Cardiac fibroblast (primary cell): ENCODE data around the gene ARL13B.

Experiments used
- DNase-seq, 2 donors: peaks; one replicate each; pipeline versions ENCODE4 v3.0.0 to v3.0.0-alpha.2; 2010; ENCODE audit warnings: low read depth in 2 of 2
- H3K4me3 ChIP-seq, 2 donors: replicated peaks in 1 of 2; 1 replicate in 1 of 2; 2 replicates in 1 of 2; pipeline ENCODE4 v1.5.1; 2011; ENCODE audit warnings: low read depth in 2 of 2, low read length in 2 of 2, mild to moderate bottlenecking in 2 of 2, moderate library complexity in 1 of 2
- TF ChIP-seq, protein P1 (sequence below): IDR thresholded peaks from one replicate; pipeline ENCODE4 v1.5.1; 2011; ENCODE audit warnings: low read depth, mild to moderate bottlenecking, low read length, inconsistent platforms

The ARL13B gene

DNA sequence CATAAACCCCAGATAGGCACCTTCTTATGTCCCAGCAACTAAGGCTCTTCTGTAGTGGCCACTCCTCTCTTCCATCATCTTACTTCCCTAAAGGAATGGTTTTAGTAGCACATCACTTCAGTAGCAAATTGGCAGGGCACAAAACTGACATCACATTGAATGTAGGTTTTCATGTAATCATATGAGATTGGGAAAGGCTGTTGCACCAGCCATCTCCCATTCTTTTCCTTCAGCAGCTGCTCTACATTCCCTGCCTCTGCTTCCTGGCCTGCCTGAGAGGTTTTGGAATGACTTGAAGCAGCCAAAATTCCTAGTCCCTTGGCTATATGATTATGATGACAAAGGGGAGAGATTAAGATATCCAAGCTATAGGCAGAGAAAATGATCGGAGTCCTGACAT, 119.4 kb downstream of the ARL13B start:
- H3K4me3 ChIP-seq: no peak overlapping the region
- TF ChIP-seq, protein P1, sequence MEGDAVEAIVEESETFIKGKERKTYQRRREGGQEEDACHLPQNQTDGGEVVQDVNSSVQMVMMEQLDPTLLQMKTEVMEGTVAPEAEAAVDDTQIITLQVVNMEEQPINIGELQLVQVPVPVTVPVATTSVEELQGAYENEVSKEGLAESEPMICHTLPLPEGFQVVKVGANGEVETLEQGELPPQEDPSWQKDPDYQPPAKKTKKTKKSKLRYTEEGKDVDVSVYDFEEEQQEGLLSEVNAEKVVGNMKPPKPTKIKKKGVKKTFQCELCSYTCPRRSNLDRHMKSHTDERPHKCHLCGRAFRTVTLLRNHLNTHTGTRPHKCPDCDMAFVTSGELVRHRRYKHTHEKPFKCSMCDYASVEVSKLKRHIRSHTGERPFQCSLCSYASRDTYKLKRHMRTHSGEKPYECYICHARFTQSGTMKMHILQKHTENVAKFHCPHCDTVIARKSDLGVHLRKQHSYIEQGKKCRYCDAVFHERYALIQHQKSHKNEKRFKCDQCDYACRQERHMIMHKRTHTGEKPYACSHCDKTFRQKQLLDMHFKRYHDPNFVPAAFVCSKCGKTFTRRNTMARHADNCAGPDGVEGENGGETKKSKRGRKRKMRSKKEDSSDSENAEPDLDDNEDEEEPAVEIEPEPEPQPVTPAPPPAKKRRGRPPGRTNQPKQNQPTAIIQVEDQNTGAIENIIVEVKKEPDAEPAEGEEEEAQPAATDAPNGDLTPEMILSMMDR: no peak
- peak; percentile 3 to 31 for DNase-seq

DNA sequence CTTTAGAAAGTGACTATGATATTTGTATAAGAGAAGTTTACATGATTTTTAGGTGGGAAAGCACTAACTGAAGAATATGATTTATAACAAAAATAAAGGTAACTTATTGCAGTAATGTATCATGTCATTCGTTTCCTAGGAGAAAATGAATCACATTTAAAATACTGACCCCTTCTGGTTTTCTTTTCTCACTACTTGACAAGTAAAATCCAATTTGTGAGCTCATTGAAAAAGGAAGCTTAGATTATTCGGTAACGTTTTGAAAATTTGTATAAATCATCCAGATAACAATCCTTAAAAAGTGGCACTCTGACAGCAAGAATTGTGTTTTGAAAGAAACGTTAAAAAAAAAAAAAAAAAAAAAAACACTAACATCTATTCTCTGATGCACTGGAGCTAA, 121.9 kb downstream of the ARL13B start:
- peak; percentile 19 to 56 for DNase-seq
- TF ChIP-seq, protein P1: peak; percentile 21
- no peak overlapping the region for H3K4me3 ChIP-seq
